D341Med (cell line): ENCODE measurements around the gene SORCS2.
"Not testable (repeated sequence)": the region's sequence is repeated elsewhere in the genome, so short reads cannot be mapped to it uniquely, and the experiment has no call there.

ENCODE experiments used
- DNase-seq: peaks from one replicate; pipeline ENCODE4 v3.0.0; 2012; ENCODE audit warnings: low spot score

The SORCS2 gene

DNA sequence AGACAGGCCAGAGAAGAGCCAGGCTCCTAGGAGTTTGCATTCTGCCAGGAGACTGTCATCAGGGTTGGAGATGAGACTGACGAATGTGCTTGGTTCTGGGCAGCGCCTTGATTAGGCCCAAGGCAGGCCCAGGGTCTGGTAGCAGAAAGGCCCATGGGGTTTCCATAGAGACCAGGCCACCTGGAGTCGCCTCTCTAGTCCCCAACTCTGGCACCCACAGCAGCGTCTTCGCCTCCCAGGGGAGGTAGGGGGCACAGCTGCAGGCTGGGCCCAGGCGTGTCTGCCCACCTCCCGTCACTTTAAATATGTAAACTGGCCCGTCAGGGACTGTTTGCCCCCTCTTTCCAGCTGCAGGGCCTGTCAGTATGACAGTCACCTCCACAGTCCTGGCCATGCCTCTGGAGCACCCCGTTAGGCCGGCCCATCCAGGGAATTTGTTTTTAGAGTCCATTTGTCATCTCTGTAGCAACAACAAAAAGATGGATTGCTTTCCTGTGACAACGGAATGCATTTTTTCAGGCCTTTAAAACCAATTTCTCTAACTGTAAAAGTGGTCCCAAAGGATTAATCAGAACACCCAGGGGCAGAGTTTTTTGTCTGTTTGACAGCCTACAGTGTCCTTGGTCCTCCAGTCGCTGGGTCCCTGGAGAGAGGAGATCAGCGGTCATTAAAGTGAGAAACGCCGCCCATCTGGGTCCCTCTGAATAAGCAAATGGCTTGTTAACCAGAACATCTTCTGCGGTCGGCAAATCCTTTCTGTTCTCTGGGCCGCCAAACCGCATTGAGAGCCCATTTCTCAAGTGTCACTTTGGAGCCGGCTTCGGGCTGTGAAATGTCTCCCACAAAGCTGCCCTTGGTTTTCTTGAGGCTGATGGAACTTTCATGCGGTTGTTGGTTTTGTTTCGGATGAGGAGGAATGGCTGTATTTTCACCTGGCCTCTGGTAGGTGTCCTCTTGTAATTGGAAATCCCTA lies 395.4 kb downstream of the SORCS2 start:
- DNase-seq, result no peak

DNA sequence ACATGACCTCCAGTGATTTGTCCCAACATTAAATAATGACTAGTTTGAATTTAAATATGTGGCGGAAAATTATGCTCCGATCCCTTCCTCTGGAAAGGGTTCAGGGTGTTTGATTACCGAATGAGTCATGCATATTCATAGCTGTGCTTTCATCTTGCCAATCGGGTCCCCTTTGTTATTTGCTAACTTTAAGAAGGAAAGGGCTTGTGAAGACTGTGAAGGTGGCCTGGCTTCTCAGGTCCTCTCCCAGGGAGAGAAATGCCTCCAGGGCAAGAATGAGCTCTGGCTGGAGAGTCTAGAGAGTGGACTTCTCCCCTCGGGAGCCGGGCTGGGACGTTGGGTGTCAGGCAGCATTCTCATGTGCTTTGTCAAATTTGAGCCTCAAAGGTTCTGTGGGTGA lies 397.9 kb downstream of the SORCS2 start:
- DNase-seq, result no peak

DNA sequence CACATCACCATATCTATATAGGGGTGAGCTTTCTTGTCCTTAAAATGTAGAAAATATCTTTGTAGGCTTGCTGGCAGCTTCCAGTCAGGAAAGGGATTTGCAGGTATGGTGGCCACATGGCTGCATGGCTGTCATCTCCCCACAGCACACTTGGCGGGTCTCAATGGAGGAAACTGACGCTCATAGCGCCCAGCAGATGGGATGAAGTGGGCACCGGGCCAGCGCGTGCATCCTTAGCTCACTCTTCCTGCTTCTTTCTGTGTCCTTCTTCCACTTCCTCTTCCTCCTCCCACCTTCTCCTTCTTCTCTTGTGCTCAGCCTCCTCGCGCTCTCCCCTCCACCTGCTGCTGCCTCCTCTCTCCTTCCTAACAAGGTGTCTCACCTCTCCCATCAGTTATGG lies 398.6 kb downstream of the SORCS2 start:
- DNase-seq, result no peak

DNA sequence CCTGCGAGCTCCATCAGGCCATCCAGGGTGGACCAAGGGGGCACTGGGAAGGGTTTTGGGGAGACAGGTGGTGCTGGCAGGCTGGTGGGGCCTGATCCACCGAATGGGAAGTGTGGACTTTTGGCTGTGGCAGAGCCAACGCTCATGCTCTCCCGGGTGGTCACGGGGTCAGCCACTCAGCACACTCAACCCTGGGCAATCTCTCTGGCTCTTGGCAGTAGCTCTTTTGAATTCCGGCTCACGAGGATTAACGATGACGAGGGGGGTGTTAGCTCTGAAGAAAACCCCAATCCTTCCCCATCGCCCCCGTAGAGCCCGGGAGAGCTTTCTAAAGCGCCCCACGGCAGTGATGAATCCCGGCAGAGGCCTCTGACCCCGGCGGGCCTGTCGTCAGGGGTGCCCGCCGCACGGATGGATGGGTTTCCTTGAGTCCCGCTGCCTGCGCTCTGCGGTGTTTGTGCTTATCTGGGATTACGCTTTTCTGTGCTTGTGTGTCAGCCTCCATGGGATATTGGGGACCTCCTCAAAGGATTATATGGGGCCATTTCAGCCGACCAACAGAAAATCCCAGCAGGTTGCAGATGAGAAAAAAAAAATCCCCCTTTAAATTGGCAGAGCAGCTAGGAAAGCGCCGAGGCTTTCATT lies 399.2 kb downstream of the SORCS2 start:
- DNase-seq, result no peak

DNA sequence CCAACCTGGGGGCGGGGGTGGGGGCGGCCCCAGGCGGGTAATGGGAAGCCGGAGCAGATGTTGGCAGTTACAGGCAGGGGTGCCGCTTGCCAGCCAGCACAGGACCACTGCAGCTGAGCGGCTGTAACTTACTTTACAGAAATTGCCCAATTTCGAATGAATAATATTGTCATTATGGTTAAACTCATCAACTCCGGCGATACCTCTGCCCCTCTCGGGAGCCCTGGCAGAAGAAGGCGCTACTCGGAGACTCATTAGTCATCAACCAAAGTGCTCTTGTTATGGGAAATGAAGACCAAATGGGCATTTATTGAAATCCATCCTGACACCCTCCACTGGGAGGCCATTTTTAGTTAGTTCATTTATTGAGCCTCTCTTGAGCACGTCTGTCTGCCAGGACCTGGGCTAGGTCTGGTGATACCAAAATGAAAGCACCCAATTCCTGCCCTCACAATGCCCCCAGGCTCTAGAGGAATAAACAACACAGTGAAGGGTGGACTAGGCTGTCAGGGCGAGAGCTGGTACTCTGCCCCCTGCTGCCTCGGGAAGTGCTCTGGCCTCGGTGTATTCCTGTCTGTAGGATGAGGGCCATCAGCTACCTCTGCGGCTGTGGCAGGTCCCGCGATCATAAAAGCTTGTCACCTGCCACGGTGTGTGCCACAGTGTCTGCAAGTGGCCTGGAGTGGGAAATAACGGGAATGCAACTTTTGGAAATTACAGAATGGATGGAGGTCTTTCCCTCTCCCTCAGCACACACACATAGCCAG lies 401.5 kb downstream of the SORCS2 start:
- DNase-seq, result no peak

DNA sequence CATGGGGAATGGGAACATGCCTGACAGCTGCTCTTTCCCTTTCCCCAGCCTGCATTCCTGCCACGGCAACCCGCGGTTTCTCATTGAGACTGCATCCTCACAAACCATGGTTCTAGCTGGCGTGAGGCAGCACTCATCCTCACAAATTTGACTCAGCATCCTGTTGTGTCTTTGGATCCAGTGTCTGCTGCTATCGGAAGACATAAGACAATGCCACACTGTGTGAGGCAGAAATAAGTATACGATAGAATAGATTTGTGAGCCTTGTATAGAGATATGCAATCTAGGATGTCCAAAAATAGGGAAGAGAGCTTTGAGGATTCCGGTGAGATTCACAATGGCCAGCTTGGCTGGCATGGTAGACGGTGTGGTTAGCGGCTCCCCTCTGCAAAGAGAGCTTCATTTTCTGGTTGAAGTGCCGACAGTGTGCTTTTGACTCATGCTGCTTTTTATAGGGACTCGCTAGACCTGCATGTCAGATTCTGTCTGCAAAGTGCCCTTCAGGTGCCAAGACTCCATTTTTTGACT lies 403.7 kb downstream of the SORCS2 start:
- DNase-seq, result no peak

DNA sequence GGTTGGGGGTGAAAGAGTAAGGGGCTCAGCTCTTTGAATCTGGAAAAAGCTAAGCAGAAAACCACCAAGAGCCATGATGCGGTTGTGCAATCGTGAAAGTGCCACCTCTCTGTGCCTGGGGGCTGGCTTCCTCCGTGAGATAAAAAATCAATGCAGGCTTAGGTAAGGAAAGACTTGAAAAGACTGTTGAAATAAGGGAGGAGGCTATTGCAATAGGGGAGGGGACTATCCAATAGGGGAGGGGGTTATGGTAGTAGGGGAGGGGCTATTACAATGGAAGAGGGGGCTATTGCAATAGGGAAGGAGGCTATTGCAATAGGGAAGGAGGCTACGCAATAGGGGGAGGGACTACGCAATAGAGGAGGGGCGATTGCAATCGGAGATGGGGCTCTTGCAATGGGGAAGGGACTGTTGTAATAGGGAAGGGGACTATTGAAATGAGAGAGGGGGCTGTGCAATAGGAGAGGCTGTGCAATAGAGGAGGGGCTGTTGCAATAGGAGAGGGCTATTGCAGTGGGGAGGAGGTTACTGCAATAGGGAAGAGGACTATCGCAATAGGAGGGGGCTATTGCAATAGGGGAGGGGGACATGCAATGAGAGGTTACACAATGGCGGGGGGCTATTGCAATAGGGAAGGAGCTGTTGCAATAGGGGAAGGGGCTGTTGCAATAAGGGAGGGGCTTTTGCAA lies 404.7 kb downstream of the SORCS2 start:
- DNase-seq, result no peak

DNA sequence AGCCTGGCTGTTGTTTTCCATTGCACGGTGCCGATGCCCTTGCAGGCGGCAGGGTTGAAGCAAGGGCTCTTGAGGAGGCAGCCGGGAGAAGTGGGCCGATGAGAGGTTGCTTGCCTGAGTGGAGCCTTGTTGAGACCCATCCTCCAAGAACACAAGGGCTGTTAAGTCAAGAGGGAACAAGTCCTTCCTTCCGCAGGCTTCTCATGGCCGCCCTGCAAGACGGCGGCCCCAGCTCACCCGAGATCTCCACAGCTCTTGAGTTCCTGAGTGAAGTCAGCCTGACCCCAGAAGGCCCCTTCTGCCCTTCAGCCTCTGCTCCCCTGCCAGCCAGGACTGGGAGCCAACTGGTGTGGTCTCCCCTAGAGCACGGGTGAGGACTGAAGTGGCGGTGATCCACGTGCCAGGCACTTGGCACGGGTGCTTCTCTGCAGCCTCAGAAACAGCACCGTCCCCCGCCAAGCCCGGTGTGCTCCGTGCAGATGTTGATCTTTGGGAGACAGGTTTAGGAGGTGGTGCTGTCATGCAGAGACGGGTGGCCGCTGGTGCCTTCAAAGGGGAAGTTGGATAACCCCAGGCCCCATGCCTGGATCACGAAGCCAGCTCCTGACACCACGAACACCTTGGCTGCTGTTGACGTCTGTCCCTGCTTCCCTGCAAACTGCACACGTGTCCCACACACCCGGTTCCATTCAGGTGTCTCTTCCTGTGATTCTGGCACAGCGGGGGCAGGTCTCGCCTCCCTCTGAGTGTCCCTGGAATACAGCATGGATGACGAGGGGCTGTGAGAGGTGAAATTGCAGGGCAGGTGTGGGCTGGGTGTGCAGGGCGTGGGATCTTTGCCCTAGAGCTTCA lies 406.8 kb downstream of the SORCS2 start:
- DNase-seq, result no peak

DNA sequence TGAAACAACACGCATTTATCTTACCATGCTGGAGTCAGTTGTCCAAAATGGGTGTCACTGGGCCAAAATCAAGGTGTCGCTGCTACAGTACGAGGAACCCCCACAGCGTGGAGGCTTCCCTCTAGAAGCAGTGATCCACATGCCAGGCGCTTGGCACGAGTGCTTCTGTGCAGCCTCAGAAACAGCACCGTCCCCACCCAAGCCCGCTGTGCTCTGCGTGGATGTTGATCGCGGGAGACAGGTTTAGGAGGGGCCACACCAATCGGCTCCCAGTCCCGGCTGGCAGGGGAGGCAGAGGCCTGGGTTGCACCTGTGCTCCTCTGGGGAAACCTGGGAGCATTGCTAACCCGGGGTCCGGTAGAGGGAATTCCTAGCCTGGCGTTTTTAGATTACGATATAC lies 407.9 kb downstream of the SORCS2 start:
- DNase-seq, result no peak

DNA sequence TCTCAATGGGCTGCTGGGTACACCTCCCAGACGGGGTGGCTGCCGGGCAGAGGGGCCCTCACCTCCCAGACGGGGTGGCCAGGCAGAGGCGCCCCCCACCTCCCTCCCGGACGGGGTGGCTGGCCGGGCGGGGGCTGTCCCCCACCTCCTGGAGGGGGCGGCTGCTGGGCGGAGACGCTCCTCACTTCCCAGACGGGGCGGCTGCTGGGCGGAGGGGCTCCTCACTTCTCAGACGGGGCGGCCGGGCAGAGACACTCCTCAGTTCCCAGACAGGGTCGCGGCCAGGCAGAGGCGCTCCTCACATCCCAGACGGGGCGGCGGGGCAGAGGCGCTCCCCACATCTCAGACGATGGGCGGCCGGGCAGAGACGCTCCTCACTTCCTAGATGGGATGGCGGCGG lies 409.8 kb downstream of the SORCS2 start:
- not testable (repeated sequence) for DNase-seq

DNA sequence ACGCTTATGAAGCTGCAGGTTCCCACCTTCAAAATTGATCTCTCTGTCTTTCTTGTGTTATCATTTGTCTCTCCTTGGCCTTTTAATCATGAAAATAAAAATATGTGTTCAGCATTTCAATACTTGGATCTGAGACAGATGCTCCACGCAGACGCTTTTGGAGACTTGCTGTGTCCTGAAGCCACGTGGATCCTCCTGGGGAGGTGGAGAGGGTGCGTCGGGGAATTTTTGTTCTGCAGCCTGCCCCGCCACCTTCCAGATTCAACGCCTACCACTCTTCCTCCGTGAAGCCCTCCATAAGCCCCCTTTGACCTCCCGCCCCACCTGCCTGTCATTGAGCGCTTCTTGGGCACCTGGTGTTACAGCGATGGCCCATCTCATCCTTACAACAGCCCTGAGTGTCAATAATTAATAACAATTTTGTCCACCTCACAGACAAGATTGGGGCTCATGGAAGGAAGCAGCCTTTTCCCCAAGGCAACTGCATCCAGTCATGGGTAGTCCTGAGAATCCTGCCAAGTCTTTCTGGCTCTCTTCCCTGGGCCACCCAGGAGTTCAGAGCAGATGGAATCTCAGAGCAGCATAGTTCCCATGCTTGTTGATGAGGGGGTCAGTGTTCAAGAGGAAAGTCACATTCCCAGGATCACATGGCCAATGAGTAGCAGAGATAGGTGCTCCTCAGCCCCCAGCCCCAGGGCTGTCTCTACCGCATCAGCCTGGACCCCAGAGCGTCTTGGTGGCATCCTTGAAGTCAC lies 415.0 kb downstream of the SORCS2 start:
- DNase-seq, result no peak

DNA sequence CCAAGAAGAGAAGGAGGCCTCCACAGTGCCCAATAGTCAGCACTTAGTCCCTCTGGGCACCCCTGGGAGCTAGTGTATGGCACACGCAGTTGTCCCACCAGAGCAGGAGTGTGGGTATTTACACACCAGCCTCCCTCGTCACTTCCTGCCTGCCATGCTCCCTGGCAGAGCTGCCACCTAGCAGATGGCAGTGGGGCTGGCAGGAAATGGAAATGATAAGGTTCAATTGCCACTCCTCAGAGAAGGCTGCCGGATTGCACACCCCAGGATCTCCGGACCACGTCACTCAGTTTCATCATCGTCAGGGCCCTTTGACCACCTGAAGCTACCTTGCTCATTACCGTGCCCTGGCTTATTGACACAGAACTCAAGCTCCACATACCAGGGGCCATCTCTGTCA lies 415.7 kb downstream of the SORCS2 start:
- DNase-seq, result no peak

DNA sequence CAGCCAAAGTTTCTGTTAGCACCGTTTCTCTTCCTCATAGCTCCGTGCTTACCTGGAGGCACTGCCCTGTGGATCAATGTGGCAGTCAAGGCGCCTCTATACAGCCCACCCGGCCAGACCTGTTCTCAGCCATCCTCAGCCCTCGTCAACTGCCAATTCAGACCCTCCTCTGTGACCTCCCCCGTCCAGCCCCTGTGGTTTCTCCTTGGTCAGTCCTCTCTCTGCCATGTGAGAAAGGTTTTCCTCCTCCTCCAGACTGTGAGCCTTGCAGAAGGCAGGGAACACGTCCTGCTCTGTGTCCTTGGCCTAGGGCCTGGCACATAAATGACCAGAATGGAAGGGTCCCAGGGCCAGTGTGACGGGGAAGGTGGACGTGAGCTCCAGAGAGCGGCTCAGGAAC lies 417.0 kb downstream of the SORCS2 start:
- no peak for DNase-seq

DNA sequence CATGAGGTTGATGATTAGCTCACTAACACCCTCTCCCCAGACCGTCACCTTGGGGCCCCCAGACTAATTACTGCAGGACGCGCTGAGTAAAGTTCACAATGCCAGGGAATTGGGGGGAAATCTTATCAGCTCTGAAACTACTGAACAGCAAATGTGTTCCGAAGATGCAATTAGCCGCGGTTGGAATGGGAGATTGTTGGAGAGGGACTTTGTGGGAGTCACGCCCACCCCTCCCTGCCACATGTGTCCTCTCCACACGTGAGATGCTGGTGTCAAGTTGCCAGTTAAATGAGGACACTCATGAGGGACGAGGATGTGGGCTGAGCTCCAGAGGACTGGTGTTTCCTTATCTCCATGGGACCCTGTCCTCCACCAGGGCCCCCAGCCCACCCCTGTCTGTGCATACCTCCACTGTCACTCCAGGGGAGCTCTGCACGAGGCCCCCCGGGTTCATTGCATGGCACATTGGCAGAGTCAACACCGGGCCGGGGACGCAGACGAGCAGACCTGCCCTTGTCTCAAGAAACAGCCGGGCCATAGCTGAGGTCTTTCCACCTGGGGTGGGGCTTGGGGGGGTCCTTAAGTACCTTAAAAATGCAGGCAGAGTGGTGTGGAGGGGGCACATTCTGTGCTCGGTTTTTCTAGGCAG lies 417.8 kb downstream of the SORCS2 start:
- DNase-seq, result no peak

DNA sequence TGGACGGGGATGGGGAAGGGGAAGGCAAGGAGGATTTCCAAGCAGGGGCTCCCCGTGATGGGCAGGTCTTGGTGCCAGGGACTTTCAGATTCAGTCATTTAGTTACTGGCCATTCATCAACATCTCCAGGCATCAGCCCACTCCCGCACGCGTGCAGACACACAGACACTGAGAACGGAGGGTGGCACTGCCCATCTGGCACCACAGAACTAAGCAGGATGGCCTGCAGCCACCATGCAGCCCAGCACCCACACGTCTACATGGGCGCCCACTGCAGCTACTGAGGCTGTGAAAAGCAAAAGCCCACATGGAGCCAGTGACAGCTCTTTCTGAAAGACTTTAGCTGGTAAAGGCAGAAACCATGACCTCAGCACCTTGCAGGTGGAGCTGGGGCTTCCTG lies 418.5 kb downstream of the SORCS2 start:
- DNase-seq, result no peak

DNA sequence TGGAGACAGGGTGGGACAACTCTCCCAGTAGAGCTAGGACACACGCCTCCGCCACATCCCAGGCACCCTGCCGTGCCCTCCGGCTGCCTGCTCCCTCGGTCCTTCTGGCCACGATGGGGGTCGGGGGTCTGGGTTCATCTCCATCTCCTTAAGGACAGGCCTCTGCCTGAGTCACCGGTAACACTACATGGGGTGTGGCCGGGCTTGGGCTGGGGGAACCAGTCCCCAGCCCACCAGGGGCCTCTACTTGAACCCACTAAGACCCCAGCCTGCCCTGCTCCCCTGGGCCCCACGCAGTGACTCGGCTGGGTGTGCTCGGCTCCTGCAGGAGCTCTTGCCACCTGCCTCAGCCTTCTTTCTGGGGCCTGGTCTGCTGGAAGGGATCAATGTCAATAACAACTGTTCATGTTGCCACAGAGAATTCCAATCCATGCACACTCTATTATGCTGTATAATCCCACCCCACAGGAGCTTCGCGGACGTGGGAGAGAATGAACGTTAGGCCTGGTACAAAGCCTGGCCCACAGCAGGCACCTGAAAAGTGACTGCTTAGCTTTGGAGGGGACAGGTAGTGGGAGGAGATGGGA lies 420.1 kb downstream of the SORCS2 start:
- no peak for DNase-seq

DNA sequence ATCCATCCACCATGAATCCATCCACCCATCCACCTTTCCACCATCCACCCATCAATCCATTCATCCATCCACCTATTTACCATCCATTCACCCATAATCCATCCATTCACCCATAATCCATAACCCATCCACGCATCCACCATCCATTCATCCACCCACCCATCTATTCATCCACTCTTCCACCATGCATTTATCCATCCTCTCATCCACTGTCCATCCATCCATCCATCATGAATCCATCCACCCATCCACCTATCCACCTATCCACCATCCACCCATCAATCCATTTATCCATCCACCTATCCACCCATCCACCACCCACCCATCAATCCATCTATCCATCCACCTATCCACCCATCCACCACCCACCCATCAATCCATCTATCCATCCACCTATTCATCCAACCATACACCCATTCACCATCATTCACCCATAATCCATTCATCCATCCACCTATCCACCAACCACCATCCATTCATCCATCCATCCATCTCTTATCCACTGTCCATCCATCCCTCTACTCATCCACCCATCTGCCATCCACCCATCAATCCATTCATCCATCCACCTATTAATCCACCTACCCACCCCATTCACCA lies 422.1 kb downstream of the SORCS2 start:
- no peak for DNase-seq

DNA sequence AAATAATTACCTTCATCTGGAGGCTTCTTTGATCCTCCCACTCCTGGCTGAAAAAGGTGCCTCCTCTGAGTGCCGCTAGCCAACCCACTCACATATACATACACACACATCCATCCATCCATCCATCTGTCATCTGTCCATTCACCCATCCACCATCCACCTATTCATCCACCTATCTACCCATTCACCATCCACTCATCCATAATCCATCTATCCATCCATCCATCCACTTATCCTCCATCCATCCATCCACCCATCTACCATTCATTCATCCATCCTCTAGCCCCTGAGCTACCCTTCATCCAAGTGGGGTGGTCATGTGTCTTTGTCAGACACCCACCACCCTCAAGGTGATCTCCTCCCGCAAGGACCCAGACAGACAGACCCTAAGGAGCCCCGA lies 423.9 kb downstream of the SORCS2 start:
- DNase-seq, result no peak

DNA sequence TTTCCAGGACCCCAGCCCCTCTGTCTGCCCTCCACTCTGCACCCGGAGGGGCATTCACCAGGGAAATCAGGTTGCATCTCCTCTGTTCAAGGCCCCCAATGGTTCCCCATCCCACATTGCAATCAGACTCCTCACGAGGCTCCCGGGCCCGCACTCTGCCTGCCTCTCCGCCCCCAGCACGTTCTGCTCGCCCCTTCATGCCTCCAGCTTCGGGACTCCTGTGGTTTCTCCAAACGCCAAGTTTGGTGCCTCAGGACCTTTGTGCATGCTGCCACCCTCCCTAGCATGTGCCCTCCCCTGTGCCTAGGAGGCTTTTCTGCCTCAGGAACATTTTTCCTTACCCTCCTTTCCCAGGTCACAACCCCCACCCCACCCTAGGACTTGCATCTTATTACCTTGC lies 426.0 kb downstream of the SORCS2 start:
- no peak for DNase-seq
